ENCODE data around the gene TSPEAR.

Gene TSPEAR

DNA sequence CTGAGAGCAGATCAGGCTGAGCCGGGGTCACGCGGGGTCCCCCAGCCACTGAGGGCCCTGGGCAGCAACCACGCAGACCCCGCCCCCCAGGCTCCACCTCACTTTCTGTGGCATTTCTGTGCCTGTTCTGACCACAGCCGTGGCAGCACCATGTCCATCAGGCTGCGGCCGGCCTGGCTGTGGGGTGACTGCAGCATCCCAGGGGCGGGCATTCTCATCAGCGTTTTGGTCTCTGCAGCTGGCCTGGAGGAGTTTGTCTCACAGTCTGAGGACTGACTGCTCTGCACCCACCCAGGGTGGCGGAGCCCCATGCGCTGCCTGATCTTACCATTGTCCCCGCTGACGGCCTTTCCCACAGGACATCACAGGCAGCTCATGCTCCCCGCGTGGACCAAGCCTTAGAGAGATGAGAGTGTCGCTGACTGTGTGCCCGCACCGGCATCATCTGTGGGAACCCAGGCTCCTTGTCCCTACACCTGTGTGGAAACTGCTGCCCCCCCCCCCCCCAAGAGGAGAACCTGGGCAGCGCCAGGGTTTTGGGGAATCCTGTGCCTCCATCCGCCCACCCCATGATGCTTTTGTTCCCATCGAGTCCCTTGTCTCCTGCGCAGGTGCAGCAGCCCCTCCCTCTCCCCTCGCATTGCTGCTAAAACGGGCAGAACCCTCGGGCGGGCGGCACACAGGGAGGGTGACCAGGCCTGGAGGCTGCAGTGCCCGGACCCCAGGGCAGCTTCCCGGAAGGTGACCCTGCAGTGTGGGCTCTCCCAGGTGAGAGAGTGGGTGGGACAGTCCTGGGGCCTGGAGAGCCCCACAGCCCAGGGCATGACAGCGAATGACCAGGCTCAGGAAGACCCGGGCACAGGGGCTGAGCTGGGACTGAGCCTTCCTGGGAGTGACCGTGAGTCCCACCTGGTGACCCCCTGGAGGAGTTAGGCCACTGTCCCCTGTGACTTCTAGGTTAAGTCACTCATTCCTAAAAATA is 173.2 kb downstream of the TSPEAR start:
- DNase-seq = no peak

- DNase-seq = no peak
These were observed 175.4 kb downstream of the TSPEAR start for GRCh38 chr21:44535963-44536362.

DNA sequence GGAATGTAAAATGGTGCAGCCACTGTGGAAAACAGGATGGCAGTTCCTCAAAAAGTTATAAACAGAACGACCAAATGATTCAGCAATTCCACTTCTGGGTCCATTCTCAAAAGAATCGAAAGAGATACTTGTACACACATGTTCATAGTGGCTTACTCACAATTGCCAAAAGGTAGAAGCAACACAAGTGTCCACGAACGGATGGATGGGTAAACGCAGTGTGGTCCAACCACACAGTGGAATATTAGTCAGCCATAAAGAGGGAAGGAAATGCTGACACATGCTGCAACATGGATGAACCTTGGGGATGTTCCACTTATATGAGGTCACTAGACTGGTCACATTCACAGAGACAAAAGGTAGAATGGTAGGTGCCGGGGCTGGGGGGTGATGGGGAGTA is 176.7 kb downstream of the TSPEAR start:
- DNase-seq = no peak

GRCh38 chr21:44533891-44534627 is 177.3 kb downstream of the TSPEAR start:
- no peak for DNase-seq

DNA sequence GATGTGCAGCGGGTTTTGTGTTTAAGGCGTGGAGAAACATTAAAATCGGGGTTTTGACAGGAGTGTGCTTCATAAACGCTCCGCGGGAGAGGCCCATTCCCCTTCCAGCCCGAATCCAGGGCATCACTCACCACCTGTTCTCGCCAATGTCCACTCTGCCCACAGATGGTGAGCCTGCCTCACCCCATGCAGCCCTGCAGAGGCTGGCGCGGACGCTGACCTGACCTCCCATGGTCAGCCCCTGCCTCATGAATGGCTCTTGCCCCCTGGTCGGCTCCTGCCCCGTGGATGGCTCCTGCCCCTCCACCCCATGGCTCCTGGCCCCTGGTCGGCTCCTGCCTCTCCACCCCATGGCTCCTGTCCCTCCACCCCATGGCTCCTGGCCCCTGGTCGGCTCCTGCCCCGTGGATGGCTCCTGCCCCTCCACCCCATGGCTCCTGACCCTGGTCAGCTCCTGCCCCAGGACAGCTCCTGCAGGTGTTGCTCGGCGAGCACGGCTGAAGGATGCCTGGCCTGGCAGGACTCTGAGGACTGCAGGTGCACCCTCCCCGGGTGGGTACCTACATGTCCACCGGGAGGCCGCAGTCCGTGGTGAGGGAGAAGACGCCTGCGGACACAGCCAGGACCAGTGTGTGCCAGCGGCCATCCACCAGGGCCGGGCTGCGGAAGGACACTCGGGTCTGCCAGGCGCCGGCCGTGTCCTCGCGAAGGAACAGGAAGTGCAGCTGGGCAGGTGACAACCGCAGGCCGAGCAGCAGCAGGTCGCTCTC is 178.1 kb downstream of the TSPEAR start:
- DNase-seq = no peak

GRCh38 chr21:44532712-44533111 is 178.7 kb downstream of the TSPEAR start:
- no peak for DNase-seq

DNA sequence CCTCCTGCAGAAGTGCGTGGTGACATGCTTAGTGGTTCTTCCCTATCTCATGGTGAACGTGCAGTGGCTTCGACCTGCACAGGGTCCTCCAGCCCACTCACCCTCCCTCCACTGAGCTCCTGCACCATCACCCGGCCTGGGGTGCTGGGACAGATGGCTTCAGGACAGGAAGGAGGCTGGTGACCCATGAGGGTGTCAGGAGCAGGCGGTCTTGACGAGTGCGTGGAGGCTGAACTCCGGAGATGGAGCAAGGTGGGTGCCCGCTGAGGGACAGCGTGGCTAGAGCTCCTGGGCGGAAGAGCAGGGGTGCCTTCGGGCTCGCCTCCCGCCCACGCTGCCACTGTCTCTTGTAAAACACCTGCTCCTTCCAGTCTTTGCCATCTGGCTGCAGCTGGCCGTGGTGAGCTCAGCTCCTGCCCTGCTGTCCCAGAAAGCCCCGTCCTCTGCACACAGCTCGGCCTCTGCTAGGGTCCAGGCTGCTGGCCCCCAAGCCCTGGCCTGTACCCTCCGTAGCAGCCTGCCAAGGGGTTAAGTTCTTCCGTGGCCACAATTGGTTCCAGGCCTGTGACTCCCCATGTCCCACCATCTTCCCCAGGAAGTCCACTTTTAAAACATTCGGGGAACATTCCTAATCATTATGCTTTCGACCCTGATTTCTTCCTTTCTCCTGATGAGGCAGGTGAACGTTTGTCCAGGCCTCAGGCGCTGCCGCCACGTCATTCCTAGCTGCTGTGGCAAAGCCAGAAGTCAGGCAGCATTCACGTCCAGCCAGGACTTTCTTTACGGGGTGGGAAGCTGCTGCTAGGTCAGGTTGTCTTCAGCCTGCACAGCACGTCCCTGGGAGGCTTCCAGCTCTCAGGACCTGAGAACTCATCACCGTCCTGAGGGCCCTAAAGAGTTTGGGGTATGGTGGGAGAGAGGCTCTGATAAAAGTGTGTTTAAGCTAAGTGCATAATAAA is 179.5 kb downstream of the TSPEAR start:
- no peak for DNase-seq

DNA sequence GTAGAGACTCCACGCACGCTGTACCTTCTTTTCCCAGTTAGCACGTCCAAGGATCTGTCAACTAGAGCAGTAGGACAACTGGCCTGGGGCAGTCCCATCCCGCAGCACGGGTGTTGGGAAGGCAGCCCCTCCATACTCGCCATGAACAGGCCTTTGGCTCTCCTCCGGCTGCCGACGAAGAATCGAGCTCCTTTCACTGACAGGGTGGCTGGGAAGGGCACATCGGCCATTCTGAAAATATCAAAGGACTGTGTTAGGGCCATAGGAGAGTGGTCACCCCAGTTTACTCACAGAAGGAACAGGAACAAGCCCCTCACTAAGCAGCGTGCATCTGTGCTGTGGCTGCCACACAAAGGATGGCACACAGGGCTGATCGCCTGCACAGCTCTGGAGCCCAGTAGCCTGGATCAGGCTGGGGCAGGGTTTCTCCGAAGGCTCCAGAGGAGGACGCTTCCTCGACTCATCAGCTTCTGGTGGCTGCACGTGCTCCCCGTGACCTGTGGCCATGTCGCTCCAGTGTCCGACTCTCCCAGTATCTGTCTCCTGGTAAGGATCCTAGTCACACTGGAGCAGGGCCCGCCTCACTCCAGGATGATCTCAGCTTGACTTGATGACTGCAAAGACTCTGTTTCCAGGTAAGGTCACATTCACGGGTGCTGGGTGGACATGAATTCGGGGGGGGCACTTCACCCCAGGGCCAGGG is 180.3 kb downstream of the TSPEAR start:
- DNase-seq = no peak

GRCh38 chr21:44530221-44530902 is 181.0 kb downstream of the TSPEAR start:
- DNase-seq = no peak

GRCh38 chr21:44529503-44530125 is 181.8 kb downstream of the TSPEAR start:
- DNase-seq = no peak

GRCh38 chr21:44529011-44529421 is 182.4 kb downstream of the TSPEAR start:
- DNase-seq = no peak

DNA sequence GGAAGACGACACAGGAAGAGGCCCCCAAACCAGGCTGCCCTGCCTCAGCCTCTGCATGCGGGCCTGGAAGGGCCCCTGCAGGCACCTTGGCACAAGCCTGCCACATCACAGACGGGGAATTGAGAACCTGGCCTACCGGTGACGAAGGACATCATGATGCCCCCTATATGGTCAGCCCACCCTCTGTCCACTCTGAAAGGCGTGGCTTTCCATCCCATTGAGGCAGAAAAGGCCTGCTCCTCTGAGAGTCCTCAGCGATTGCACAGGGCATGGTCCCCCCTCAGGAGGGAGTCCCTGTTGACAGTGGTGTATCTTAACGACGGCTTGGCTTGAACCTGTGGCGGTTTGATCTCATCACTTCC is 182.8 kb downstream of the TSPEAR start:
- no peak for DNase-seq

DNA sequence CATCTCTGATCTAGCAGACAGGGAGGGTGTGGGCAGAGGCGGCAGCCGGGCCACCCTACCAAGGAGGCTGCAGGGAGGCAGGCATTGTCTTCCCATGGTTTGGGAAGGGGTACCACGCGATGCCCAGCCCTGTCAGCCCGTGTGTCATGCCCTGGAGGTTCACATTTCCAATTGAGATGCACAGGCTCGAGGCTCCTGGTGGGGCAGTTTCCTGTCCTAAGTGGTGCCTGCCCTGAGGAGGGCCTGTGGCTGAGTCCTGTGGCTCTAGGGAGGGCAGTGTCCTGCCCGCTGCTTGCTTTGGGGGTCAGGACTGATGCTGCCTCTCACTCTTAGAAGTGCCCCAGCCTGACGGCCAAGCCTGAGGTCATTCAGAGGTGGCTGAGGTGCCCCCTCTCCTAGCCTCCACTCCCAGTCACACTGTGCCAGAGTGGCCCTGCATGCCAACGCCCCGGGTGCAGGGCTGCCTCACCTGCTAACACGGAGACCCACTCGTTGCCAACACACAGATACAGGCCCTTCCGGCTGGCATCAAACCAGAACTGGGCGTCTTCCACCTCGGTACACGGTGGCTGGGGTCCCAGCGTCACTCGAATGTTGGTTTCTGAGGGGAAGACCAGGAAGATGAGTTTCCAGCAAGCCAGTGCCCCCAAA is 183.3 kb downstream of the TSPEAR start:
- no peak for DNase-seq

GRCh38 chr21:44527156-44527982 is 184.0 kb downstream of the TSPEAR start:
- DNase-seq = no peak

DNA sequence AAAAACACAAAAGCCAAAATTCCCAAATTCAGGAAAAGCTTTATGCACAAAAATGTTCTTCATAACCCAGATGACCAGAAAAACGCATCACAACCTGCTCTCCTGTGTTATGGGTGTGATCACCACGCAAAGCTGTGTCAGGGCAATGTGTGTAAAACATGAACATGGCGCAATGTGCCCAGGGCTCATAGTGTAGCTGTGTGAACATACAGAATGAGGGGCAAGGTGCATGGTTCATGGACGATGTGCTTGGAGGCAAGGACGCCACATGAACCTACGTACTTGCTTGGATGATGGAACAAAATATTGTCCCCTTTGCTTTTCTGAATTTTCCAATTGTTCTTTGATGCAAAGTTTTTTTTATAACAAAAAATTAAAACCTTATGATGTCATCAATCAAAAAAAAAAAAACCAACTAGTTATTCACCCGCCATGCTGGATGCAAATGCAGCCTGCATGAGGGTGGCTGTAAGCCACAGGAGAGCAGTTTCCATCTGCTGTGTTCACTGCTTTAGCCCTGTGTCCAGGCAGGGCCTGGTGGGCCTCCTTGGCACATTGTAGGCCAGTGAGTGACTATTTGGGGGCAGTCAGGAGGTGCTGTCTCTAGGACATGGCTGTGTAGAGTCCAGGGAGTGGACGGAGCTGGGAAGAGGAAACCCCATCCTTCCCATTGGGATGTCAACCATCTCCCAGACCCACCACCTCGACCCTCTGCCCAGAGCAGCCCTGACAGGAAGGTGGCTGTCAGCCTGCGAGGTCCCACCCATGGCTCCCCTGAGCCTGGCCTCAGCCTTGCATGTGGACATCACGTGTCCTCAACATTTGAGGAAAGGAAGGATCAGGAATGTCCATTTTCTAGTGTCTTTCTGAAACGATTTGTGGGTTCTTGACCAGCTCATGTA is 185.0 kb downstream of the TSPEAR start:
- no peak for DNase-seq

DNA sequence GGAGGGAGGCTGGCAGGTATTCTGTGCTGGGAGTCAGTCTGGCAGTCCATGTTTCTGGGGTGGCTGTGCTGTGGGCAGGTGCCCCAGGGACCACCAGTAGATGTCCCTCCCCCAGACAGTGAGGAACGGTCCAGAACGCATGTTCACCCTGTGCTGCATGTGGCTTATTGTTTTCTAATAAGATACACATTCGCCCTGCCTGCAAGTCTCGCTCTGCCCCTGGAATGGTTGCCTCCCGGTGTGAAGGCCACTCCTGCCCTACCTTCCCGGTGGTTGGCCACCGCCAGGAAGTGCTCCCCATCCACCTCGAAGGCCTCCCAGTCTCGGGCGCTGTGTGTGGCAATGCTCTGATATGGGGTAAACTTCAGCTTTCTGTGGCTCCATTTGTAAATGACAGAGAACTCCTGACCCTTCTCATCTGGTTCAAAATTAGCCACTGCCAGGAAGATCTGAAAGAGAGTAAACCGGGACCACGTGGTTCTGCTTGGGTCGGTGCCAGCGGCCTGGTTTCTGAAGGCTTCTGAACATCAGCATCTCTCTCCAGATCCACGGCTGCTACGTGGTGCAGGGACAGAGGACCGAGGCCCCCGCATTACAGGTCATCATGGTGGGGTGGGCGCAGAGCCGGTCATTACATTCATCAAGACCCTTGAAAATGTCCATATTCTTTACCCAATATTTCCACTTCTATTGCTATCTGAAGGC is 185.8 kb downstream of the TSPEAR start:
- DNase-seq = no peak
